Uterus (tissue), 4 donors: ENCODE measurements around the gene OAS3. TPM values are rescaled to one million over a fixed set of nuclear protein-coding genes. Genes with fewer than 3 reads are reported as not detected.

ENCODE experiments used
- DNase-seq, 2 donors: peaks; one replicate each; pipeline ENCODE4 v3.0.0-alpha.2; 2019 to 2020
- H3K27ac ChIP-seq, 2 donors: fragments of 200-600 bp; sonication (generic); 1 replicate in 1 of 2; 2 replicates in 1 of 2; pipeline ENCODE4 v1.5.1; 2016 to 2018
- H3K27me3 ChIP-seq, 2 donors: fragments of 200-600 bp; sonication (generic); one replicate each; pipeline ENCODE4 v1.5.1; 2018 to 2019; ENCODE audit warnings: control low read depth in 1 of 2
- H3K36me3 ChIP-seq, 2 donors: fragments of 200-600 bp; sonication (generic); one replicate each; pipeline ENCODE4 v1.5.1; 2019; ENCODE audit warnings: control low read depth in 1 of 2
- H3K4me1 ChIP-seq, 2 donors: fragments of 200-600 bp; sonication (generic); one replicate each; pipeline ENCODE4 v1.5.1; 2018 to 2019; ENCODE audit warnings: control low read depth in 1 of 2
- H3K4me3 ChIP-seq, 2 donors: fragments of 200-600 bp; sonication (generic); 1 replicate in 1 of 2; 2 replicates in 1 of 2; pipeline ENCODE4 v1.5.1; 2018 to 2019; ENCODE audit warnings: mild to moderate bottlenecking in 1 of 2
- H3K9me3 ChIP-seq, 2 donors: fragments of 200-600 bp; sonication (generic); one replicate each; pipeline ENCODE4 v1.5.1; 2019; ENCODE audit warnings: control low read depth in 1 of 2
- POLR2A ChIP-seq, 2 donors: fragments of 450-650 bp; IDR thresholded peaks; one replicate each; pipeline ENCODE4 v1.6.1; 2016; ENCODE audit warnings: antibody characterized with exemption in 2 of 2, mild to moderate bottlenecking in 1 of 2, moderate library complexity in 1 of 2
- intact Hi-C: fragments of 100-400 bp; cut with DNase I; formaldehyde crosslinking; loops from one replicate; pipeline ENCODE4 v1.15.1; 2023; ENCODE audit warnings: low total_unique reads
- total RNA-seq, 4 donors: library from RNA; depleted of rRNA in 3 of 4; stranded (reverse); fragments of >200 nt in 3 of 4; gene quantifications; one replicate each; pipeline versions ENCODE4 v1.1.0 to v1.2.4, GENCODE V29; 2014 to 2023
- TF ChIP-seq, protein P1 (sequence below), 4 experiments: fragments of 200-600 bp in 2 of 4; fragments of 450-650 bp in 2 of 4; sonication (generic) in 2 of 4; IDR thresholded peaks; one replicate each; pipeline ENCODE4 v1.5.1; 2016 to 2019; ENCODE audit warnings: antibody characterized with exemption in 4 of 4, mild to moderate bottlenecking in 2 of 4, moderate library complexity in 1 of 4
- donor health status: DM: yes; HTN: yes; CAD: no.

Gene OAS3
- total RNA-seq, 4 donors from 2014 or later: 2.1 to 22.8 (median 8.9) TPM

DNA sequence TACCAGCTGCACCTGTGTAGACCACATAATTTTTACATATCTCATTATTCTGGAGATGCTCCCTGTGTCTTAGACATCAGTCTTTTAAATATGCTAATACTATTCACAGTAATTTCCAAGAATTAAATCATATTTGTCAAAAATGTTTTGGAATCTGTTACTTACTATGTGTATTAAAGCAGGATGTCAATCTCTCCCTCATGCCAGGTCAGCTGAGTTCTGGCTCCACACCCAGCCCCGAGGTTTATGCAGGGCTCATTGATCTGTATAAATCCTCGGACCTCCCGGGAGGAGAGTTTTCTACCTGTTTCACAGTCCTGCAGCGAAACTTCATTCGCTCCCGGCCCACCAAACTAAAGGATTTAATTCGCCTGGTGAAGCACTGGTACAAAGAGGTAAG, 67.9 kb downstream of the OAS3 start:
- intact Hi-C loops: no loop called here

DNA sequence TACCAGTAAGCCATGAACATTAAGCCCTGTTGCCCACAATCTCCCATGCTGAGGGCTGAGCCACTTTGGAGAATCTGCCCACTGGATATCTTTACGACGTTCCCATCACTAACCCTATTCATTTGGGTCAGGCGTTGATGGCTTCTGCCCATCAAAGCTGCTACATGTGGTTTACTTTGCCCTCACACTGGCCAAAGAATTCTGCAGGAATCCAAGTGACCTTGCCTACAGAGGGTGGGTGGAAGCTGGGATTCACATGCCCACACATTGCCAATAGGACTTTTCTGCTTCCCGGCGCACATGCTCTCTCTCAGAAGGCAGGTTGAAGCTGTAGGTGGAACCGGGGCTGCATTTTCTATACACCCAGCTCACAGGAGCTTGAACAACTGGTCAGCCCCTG, 68.4 kb downstream of the OAS3 start:
- no peak for TF ChIP-seq POLR2A (IDR thresholded peaks at IDR 0.05)
- TF ChIP-seq, protein P1, sequence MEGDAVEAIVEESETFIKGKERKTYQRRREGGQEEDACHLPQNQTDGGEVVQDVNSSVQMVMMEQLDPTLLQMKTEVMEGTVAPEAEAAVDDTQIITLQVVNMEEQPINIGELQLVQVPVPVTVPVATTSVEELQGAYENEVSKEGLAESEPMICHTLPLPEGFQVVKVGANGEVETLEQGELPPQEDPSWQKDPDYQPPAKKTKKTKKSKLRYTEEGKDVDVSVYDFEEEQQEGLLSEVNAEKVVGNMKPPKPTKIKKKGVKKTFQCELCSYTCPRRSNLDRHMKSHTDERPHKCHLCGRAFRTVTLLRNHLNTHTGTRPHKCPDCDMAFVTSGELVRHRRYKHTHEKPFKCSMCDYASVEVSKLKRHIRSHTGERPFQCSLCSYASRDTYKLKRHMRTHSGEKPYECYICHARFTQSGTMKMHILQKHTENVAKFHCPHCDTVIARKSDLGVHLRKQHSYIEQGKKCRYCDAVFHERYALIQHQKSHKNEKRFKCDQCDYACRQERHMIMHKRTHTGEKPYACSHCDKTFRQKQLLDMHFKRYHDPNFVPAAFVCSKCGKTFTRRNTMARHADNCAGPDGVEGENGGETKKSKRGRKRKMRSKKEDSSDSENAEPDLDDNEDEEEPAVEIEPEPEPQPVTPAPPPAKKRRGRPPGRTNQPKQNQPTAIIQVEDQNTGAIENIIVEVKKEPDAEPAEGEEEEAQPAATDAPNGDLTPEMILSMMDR (IDR thresholded peaks at IDR 0.05): no peak
- Histone ChIP-seq H3K4me1 (no peaks in the 10 kb centered on the region), H3K27ac (no peak overlapping the region), H3K27me3 (no peaks in the 10 kb centered on the region), H3K4me3 (no peak overlapping the region), H3K36me3 (no peaks in the 10 kb centered on the region), H3K9me3 (no peaks in the 10 kb centered on the region)
- intact Hi-C loops: no loop called here
- no peak for DNase-seq

More for the DNA sequence above, 67.9 kb downstream of the OAS3 start:
- H3K4me3 ChIP-seq: no peak overlapping the region
- H3K4me1 ChIP-seq: no peaks in the 10 kb centered on the region
- no peaks in the 10 kb centered on the region for H3K36me3 ChIP-seq
- no peaks in the 10 kb centered on the region for H3K27me3 ChIP-seq
- H3K9me3 ChIP-seq: no peaks in the 10 kb centered on the region
- TF ChIP-seq POLR2A (IDR thresholded peaks at IDR 0.05): no peak
- TF ChIP-seq, protein P1 (IDR thresholded peaks at IDR 0.05): no peak
- H3K27ac ChIP-seq: no peak overlapping the region
- no peak for DNase-seq

DNA sequence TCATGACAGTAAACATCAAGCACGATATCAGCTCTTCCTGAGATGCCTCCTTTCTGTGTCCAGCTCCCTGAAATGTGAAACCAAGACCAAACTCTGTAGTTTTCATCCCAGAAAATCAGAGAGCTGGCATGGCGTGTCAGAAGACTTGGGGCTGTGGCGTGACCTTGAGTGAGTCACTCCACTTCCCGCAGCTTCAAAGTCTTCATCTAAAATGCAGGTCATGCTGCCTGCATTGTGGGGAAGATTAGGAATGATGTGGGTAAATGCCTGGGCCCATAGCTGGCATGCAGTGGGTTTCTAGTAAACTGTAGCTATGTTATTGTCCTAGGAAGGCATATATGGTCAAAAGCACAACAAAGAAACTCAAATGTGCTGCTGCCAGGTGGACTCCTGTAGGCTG, 68.9 kb downstream of the OAS3 start:
- TF ChIP-seq, protein P1 (IDR thresholded peaks at IDR 0.05): no peak
- TF ChIP-seq POLR2A (IDR thresholded peaks at IDR 0.05): no peak
- Histone ChIP-seq H3K27ac (no peak overlapping the region), H3K27me3 (no peaks in the 10 kb centered on the region), H3K4me3 (no peak overlapping the region), H3K4me1 (no peaks in the 10 kb centered on the region), H3K36me3 (no peaks in the 10 kb centered on the region), H3K9me3 (no peaks in the 10 kb centered on the region)
- intact Hi-C loops: no loop called here
- no peak for DNase-seq

DNA sequence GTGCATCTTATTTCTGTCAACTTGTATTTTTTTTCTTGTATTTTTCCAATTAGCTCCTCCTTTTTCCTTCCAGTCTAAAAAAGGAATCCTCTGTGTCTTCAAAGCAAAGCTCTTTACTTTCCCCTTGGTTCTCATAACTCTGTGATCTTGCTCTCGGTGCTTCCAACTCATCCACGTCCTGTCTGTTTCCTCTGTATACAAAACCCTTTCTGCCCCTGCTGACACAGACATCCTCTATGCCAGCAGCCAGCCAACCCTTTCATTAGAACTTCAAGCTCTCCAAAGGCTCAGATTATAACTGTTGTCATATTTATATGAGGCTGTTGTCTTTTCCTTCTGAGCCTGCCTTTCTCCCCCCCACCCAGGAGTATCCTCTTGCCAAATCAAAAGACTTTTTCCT, 72.4 kb downstream of the OAS3 start:
- intact Hi-C loops: no loop called here
- DNase-seq: no peak
- TF ChIP-seq, protein P1 (IDR thresholded peaks at IDR 0.05): no peak
- TF ChIP-seq POLR2A (IDR thresholded peaks at IDR 0.05): no peak
- no peaks in the 10 kb centered on the region for H3K27me3 ChIP-seq
- H3K4me1 ChIP-seq: no peaks in the 10 kb centered on the region
- no peaks in the 10 kb centered on the region for H3K9me3 ChIP-seq
- H3K27ac ChIP-seq: no peak overlapping the region
- H3K4me3 ChIP-seq: no peak overlapping the region
- H3K36me3 ChIP-seq: no peaks in the 10 kb centered on the region

DNA sequence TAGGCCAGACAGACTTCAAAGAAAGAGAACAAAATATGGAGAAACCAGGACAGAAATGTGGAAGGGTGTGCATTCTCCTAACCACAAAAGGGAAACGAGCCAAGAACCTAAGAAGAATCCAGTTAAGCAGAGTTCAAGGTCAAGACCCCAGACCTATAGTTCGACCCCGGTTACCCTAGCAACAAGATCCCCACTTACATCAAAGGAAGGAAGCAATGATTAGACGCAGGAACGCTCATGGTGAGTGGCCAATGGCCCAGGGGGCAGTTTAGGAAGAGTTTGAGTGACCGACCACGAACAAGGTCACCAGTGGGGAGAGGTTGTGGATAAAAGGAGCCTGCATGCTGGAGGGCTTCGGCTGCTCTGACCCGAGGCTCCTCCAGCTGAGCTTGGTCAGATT, 76.3 kb downstream of the OAS3 start:
- Histone ChIP-seq H3K4me1 (no peaks in the 10 kb centered on the region), H3K4me3 (no peak overlapping the region), H3K27me3 (no peaks in the 10 kb centered on the region), H3K36me3 (no peaks in the 10 kb centered on the region), H3K27ac (no peak overlapping the region), H3K9me3 (no peaks in the 10 kb centered on the region)
- TF ChIP-seq, protein P1 (IDR thresholded peaks at IDR 0.05): no peak
- no peak for TF ChIP-seq POLR2A (IDR thresholded peaks at IDR 0.05)
- DNase-seq: no peak
- intact Hi-C loops: no loop called here
